Omental fat pad (tissue), 4 donors: ENCODE data around the gene TCF4. TPM values are rescaled to one million over a fixed set of nuclear protein-coding genes. Genes with fewer than 3 reads are reported as not detected.

Experiments
- ATAC-seq: fragments of 150-250 bp; one replicate; pipeline ENCODE4 v1.9.1; 2016; ENCODE audit warnings: mild to moderate bottlenecking, moderate library complexity; ENCODE audit not compliant: low FRiP score
- DNase-seq: peaks from one replicate; pipeline ENCODE4 v3.0.0-alpha.2; 2019; ENCODE audit warnings: low spot score
- total RNA-seq, 4 donors: library from RNA; depleted of rRNA; stranded (reverse); fragments of >200 nt; gene quantifications; one replicate each; pipeline ENCODE4 v1.1.0, GENCODE V29; 2016
- TF ChIP-seq, protein P1 (sequence below), 3 donors: fragments of 450-650 bp; IDR thresholded peaks; one replicate each; pipeline ENCODE4 v1.5.1; 2016 to 2017; ENCODE audit warnings: antibody characterized with exemption in 3 of 3, mild to moderate bottlenecking in 3 of 3, moderate library complexity in 2 of 3

The TCF4 gene
- total RNA-seq, 4 donors from 2014 or later = 113 to 381 (median 141) TPM

- ATAC-seq (peak; percentile 46), DNase-seq (peak; percentile 56)
- TF ChIP-seq, protein P1, sequence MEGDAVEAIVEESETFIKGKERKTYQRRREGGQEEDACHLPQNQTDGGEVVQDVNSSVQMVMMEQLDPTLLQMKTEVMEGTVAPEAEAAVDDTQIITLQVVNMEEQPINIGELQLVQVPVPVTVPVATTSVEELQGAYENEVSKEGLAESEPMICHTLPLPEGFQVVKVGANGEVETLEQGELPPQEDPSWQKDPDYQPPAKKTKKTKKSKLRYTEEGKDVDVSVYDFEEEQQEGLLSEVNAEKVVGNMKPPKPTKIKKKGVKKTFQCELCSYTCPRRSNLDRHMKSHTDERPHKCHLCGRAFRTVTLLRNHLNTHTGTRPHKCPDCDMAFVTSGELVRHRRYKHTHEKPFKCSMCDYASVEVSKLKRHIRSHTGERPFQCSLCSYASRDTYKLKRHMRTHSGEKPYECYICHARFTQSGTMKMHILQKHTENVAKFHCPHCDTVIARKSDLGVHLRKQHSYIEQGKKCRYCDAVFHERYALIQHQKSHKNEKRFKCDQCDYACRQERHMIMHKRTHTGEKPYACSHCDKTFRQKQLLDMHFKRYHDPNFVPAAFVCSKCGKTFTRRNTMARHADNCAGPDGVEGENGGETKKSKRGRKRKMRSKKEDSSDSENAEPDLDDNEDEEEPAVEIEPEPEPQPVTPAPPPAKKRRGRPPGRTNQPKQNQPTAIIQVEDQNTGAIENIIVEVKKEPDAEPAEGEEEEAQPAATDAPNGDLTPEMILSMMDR (IDR thresholded peaks at IDR 0.05) = no peak
Observed at GRCh38 chr18:55321265-55322177, 266.5 kb downstream of the TCF4 start.

DNA sequence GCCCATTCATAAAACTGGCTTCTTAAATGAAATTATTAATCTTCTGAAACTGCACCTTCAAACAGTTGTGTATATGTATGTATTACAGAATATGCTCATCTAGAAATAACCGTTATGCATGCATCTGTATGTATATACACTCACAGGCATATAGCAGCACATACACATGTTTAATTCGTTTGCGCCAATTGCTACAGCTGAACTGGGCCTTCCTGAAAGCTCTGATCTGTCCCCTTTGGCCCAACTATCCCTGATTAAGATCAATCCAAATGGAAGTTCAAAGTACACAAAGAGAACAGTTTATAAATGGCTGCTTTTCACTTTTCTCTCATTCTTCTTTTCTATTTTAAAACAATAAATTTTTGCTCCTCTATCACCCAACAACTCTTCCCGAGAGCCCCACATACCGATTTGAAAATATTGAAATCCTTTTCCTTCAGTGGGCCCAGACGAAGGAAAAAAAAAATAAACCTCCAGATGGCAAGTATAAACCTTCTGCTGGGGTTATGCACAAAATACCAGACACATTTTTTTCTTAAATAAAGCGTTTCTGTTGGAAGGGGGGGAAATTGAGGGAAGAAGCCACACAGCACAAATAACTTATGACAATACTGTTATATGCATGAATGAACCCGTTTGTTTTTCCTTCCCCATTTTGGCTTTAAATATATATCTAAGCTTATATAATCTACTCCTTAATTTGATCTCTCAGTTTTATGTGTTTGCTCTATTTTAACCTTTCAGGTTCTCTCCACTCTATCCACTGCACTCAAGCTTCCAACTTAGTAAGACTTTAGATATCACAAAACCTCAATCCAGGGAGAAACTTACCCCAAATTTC, 267.3 kb downstream of the TCF4 start:
- TF ChIP-seq, protein P1 (IDR thresholded peaks at IDR 0.05) = no peak
- DNase-seq = no peak
- no peak for ATAC-seq

DNA sequence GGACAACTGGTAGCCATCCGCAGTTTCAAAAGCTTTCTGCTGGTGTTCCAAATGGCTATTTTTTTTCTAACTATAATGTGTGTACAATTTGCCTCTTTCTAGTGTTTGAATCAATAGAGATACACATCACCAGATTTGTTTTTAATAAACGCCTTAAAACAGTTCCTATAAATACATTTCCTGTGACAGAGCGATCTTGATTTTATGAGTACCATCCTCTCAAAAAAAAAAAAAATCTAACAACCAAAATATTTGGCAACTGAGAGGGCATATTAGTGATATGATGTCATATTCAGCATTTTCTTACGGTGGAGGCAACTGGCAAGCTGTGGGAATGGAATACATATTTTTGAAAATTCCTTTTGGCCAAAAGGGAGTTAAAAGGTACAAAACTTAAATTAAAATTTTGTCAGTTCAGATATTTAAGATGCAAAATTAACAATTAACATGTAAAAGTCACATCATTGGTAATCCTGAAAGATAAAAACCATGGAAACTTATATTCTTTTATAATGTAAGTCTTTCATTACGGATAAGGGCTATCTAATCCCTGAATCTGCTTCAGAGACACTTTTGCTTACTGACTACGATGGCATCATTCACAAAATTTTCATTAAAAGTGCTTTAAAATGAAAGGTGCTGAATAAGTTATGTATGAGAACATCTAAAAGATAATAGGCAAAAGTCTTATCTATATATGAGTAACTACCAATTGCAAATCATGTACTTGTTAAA, 268.4 kb downstream of the TCF4 start:
- no peak for ATAC-seq
- no peak for DNase-seq
- TF ChIP-seq, protein P1 (IDR thresholded peaks at IDR 0.05) = no peak

GRCh38 chr18:55318951-55319441, 269.0 kb downstream of the TCF4 start:
- ATAC-seq (no peak), DNase-seq (no peak)
- TF ChIP-seq, protein P1 (IDR thresholded peaks at IDR 0.05) = no peak

GRCh38 chr18:55317864-55318263, 270.1 kb downstream of the TCF4 start:
- DNase-seq (no peak), ATAC-seq (no peak)
- TF ChIP-seq, protein P1 (IDR thresholded peaks at IDR 0.05) = no peak

- ATAC-seq (no peak), DNase-seq (no peak)
- TF ChIP-seq, protein P1 (IDR thresholded peaks at IDR 0.05) = no peak
Observed at GRCh38 chr18:55317324-55317723, 270.7 kb downstream of the TCF4 start.
